NCI-H82 (cell line): ENCODE results near the gene TMEM39A.
A peak's percentile ranks its signal among the peaks of the same experiment; 100 is the strongest.

ENCODE experiments used
- DNase-seq: peaks from one replicate; lab custom pipeline; 2025; lab: John Stamatoyannopoulos, UW

The TMEM39A gene

DNA sequence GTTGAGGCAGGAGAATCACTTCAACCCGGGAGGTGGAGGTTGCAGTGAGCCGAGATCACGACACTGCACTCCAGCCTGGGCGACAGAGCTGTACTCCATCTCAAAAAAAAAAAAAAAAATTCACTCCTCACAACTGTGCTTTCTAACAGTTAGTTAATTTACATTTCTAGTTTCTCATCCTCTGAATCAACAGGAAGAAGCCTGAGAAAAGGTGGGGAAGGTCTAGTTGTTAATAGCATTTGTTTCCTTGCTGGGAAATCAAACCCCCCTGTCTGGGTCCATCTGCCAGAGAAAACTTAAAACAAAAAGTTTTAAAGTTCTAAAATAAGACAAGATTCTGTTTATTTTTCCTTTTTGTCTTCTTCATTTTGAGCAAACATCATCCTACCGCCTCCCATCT lies 62.3 kb downstream of the TMEM39A start:
- no peak for DNase-seq

GRCh38 chr3:119400466-119400865 lies 62.9 kb downstream of the TMEM39A start:
- DNase-seq = no peak

GRCh38 chr3:119396870-119397269 lies 66.5 kb downstream of the TMEM39A start:
- no peak for DNase-seq

DNA sequence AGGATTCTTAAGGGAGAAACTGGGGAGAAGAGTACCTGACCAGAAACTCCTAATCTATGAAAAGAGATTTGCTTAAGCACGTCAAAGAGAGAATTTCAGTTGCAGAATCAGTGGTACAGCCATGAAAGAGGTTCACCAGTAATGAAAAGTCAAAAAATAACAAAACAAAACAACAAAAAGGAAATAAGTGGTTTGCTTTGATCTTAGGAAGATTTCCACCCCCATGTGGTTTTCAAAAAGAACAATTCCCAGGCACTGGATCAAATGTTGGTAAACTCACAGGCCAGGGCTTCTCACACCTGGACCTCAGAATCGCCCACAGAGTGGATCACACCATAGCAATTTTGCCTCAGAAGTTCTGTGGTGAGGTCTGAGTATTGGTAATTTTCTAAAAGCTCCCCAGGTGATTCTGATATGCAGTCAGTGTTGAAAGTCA lies 67.5 kb downstream of the TMEM39A start:
- DNase-seq = no peak

GRCh38 chr3:119388577-119388976 lies 74.8 kb downstream of the TMEM39A start:
- DNase-seq = no peak

DNA sequence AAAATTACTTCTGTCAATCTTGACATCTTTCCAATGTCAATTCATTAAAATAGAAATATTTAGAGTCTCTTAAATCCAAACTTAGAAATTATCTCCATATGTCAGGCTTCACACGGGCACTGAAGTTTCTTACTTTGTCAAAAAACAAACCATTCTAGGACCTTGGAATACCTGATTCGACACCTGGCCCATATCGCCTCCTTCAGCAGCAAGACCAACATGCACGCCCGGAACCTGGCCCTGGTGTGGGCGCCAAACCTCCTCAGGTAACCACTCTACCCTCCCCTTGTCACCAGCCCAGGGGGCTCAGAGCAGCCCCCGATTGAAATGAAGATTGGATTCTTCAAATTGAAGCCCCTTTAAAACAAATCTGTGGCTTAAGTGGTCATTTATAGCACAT lies 81.3 kb downstream of the TMEM39A start:
- DNase-seq = no peak

- peak; percentile 30 for DNase-seq
These were observed 82.7 kb downstream of the TMEM39A start for GRCh38 chr3:119380697-119381096.
